Spleen (tissue), 7 donors: ENCODE measurements around the gene FBXL20.
"Not testable (repeated sequence)": the region's sequence is repeated elsewhere in the genome, so short reads cannot be mapped to it uniquely, and the experiment has no call there.

Experiments
- POLR2A ChIP-seq, 3 donors: fragments of 450-650 bp; IDR thresholded peaks; one replicate each; pipeline ENCODE4 v1.5.1; 2017; ENCODE audit warnings: antibody characterized with exemption in 3 of 3, mild to moderate bottlenecking in 1 of 3
- POLR2AphosphoS5 ChIP-seq, 3 donors: sonication (generic); formaldehyde crosslinking; IDR thresholded peaks; one replicate each; pipeline ENCODE4 v1.5.1; 2017; ENCODE audit warnings: antibody characterized with exemption in 3 of 3
- TF ChIP-seq, protein P1 (sequence below), 11 experiments: fragments of 200-600 bp in 7 of 11; fragments of 450-650 bp in 4 of 11; sonication (generic) in 4 of 11; IDR thresholded peaks in 8 of 11; conservative IDR thresholded peaks in 3 of 11; 1 replicate in 7 of 11; 2 replicates in 4 of 11; pipeline versions ENCODE4 v1.4.0 to v1.8.0; 2016 to 2021; ENCODE audit warnings: antibody characterized with exemption in 11 of 11, inconsistent platforms in 4 of 11, mild to moderate bottlenecking in 1 of 11
- donor health status: DM: no; HTN: no; CAD: no; lungs with moderate emphysema.
- donor health status: DM: no; HTN: no; CAD: no.
- donor health status: DM: no; HTN: no; CAD: no.

DNA sequence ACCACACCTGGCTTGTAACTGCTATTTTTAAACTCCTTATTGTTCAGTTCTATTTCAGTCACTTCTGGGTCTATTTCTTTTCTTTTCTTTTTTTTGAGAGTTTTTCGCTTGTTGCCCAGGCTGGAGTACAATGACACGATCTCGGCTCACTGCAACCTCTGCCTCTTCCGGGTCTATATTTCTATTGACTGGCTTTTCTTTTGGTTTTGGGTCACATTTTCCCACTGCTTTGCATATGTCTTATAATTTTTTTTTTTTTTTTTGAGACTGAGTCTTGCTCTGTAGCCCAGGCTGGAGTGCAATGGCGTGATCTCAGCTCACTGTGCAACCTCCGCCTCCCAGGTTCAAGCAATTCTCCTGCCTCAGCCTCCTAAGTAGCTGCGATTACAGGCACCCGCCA lies 108.9 kb downstream of the FBXL20 start:
- not testable (repeated sequence) for TF ChIP-seq POLR2AphosphoS5, POLR2A (IDR thresholded peaks at IDR 0.05)
- TF ChIP-seq, protein P1, sequence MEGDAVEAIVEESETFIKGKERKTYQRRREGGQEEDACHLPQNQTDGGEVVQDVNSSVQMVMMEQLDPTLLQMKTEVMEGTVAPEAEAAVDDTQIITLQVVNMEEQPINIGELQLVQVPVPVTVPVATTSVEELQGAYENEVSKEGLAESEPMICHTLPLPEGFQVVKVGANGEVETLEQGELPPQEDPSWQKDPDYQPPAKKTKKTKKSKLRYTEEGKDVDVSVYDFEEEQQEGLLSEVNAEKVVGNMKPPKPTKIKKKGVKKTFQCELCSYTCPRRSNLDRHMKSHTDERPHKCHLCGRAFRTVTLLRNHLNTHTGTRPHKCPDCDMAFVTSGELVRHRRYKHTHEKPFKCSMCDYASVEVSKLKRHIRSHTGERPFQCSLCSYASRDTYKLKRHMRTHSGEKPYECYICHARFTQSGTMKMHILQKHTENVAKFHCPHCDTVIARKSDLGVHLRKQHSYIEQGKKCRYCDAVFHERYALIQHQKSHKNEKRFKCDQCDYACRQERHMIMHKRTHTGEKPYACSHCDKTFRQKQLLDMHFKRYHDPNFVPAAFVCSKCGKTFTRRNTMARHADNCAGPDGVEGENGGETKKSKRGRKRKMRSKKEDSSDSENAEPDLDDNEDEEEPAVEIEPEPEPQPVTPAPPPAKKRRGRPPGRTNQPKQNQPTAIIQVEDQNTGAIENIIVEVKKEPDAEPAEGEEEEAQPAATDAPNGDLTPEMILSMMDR (IDR thresholded peaks at IDR 0.05 in 8 of 11, conservative IDR thresholded peaks at IDR 0.05 in 3 of 11) = not testable (repeated sequence)
